Choroid plexus epithelial cell (primary cell): Measurements from ENCODE around the gene SAMD14.

Source experiments
- DNase-seq: peaks from one replicate; pipeline ENCODE4 v3.0.0-alpha.2; 2010; ENCODE audit warnings: low read depth
- H3K4me3 ChIP-seq: 2 replicates; pipeline ENCODE4 v1.5.1; 2011; ENCODE audit warnings: low read depth, mild to moderate bottlenecking, control low read depth, low read length, moderate library complexity
- TF ChIP-seq, protein P1 (sequence below): conservative IDR thresholded peaks from 2 replicates; pipeline ENCODE4 v1.5.1; 2011; ENCODE audit warnings: low read depth, mild to moderate bottlenecking, control low read depth, inconsistent platforms, low read length, moderate library complexity

The SAMD14 gene

DNA sequence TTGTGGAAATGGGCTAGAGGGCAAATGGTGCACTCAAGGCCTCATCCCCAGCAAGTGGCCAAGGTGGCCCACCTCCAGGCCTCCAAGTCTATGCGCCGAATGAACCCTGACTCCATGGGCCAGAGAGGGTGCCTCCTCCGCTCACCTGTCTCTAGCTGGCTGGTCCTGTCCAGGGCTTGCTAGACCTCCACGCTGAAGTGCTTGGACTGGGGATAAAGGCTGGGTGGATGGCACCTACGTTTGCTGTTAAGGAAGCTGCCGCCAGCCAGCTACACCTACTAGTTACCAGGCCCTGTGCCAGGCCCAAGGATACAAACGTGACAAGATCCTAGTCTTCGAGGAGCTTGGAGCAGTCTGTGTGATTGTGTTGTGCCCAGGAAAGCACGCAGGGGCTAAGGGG, 35.1 kb upstream of the SAMD14 start:
- TF ChIP-seq, protein P1, sequence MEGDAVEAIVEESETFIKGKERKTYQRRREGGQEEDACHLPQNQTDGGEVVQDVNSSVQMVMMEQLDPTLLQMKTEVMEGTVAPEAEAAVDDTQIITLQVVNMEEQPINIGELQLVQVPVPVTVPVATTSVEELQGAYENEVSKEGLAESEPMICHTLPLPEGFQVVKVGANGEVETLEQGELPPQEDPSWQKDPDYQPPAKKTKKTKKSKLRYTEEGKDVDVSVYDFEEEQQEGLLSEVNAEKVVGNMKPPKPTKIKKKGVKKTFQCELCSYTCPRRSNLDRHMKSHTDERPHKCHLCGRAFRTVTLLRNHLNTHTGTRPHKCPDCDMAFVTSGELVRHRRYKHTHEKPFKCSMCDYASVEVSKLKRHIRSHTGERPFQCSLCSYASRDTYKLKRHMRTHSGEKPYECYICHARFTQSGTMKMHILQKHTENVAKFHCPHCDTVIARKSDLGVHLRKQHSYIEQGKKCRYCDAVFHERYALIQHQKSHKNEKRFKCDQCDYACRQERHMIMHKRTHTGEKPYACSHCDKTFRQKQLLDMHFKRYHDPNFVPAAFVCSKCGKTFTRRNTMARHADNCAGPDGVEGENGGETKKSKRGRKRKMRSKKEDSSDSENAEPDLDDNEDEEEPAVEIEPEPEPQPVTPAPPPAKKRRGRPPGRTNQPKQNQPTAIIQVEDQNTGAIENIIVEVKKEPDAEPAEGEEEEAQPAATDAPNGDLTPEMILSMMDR, result no peak
- H3K4me3 ChIP-seq, result no peak overlapping the region
- DNase-seq, result no peak

DNA sequence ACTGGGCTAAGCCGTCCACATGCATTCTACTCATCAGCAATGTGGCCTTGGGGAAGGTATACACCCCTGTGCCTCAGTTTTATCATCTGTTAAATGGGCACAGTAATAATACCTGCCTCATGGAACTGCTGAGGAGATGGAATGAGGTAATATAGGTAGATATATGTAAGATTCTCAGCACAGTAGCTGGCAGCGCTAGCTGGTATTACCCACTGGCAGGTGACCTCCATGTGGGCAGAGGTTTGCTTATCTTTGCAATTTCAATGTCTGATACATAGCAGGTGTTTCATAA, 34.7 kb upstream of the SAMD14 start:
- H3K4me3 ChIP-seq, result no peak overlapping the region
- DNase-seq, result no peak
- TF ChIP-seq, protein P1, result no peak

DNA sequence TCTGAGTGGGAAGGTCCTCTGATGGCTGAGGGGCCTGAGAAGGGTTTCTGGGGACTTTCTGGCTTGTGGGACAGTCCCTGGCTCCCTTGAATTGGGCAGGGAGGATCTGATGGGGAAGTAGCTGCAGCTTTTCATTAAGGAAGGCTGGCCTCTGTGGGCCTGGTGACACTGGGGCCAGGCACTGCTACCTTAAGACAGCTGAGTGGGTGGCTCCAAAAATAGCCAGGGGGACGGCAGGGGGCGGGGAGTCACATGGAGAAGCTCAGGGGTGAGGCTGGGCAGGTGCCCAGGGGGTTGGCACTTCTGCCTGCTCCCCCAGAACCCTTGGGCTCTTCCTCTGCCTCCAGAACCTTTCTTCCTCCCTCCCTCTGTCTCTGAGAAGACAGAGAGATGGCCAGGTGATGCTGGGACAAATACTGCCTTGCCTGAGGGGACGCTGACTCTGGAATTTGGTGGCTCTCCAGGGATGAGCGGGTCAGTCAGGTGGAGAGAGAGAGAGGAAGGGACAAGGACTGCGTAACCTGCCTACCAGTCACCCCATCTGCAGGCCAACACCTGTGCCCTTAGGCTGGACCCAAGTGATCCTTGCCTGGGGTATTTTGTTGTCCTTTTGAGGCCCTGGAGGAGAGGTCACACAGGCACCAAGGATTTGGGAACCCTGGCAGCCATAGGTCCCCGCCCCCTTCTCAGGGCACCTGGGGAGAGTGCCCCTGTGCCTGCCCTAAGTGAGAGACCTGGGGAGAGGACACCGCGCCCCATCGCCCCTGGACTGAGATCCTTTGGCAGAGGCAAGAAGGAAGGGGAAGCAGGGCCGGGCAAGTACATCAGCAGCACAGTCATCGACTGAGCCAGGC, 34.1 kb upstream of the SAMD14 start:
- DNase-seq, result no peak
- H3K4me3 ChIP-seq, result no peak overlapping the region
- TF ChIP-seq, protein P1, result no peak

DNA sequence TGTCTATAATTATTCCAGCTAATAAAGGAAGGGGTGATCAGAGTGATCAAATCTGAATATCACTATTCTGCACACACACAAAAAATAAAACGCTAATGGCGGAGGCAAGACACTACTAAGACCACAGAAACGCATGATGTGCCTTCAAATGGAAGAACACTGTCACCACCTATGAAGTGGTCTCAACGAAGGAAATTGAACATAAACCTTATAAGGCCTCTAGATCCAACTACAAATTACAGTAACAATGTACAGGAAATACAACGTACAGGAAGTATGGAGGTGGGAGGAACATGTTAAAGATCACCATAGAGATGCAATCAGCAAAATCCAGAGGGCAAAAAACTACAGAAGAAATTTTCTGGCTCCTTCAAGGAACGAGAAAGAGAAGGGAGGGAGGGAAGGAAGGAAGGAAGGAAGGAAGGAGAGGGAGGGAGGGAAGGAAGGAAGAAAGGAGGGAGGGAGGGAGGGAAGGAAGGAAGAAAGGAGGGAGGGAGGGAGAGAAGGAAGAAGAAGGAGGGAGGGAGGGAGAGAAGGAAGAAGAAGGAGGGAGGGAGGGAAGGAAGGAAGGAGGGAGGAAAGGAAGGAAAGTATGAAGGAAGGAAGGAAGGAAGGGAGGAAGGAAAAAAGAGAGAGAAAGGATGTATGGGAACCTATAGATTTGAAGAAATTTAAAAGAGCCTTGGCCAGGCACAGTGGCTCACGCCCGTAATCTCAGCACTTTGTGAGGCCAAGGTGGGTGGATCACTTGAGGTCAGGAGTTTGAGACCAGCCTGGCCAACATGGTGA, 32.7 kb upstream of the SAMD14 start:
- TF ChIP-seq, protein P1, result no peak
- H3K4me3 ChIP-seq, result no peak overlapping the region
- DNase-seq, result no peak

DNA sequence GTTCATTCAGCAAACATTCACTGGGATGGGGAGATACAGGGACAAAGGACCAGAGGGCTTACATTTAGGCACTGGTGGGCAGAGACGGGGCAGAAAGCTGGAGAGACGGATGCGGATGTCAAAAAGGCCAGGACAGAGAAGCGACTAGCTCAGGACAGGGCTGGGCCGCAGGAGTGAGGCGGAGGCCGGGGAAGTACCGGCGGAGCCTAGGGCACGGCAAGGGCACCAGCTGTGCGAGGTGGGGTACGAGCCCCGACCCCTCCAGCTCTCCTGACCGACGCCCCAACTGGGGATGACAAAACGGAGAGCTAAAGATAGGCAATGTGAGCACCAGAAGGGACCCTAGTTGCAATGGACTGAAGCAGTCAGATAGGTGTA, 31.9 kb upstream of the SAMD14 start:
- H3K4me3 ChIP-seq, result no peak overlapping the region
- TF ChIP-seq, protein P1, result no peak
- no peak for DNase-seq

DNA sequence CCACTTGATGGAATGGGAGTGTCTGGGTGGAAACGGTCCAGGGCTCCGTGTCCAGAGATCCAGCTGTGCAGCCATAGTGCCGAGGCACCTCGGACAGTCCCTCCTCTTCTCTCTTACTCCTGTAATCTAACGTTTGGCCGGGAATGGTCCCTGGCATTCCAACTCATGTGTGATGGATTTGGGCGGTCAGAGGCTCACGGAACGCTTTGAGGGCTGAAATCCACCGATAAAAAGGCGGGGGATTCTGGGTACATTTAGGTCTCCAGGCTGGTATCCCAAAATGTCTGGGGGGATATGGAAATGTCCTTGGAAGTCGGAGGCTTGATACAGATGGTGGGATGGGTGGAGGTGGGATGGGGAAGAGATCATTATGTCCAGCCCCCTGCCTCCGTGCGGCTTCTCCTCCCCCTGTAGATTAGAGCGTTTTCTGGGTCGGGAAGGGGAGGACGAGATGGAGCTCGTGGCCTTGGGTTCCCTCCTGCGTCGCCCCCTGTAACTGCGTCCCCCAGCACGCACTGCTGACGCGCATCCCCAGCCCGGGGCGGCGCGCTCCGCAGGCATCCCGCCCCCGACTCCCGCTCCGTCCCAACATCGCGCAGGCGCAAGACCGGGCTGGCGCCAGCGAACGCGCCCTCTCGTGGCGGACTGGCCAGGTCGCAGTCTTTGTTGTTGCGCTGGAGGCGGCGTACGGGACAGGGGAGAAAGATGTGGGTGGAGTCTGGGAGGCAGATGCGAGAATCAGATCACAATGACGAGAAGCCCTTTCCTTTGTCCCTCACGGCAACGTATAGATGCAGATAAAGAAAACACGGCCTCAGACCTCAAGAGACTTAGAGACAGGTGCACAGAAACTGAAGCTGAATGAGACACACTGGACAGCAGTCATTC, 31.3 kb upstream of the SAMD14 start:
- DNase-seq, result peak; percentile 90
- H3K4me3 ChIP-seq, result peak overlapping the region; percentile 63
- TF ChIP-seq, protein P1, result peak; percentile 88
